Panc1 (cell line): ENCODE results near the gene ZNF609. TPM values are rescaled to one million over a fixed set of nuclear protein-coding genes. Genes with fewer than 3 reads are reported as not detected.
A peak's percentile ranks its signal among the peaks of the same experiment; 100 is the strongest.
"Not testable (repeated sequence)": the region's sequence is repeated elsewhere in the genome, so short reads cannot be mapped to it uniquely, and the experiment has no call there.

Experiments used
- ATAC-seq: fragments of 200-7000 bp; cut with Tn5 transposase; 2 replicates; pipeline ENCODE4 v1.9.1; 2020; ENCODE audit warnings: mild to moderate bottlenecking, moderate library complexity
- BruUV-seq: library from RNA; stranded (reverse); fragments of 400-500 nt; replicated peaks from 2 replicates; lab custom pipeline; 2021; lab: Mats Ljungman, UMichigan
- CTCF ChIA-PET: fragments of 300-600 bp; sonication (Branson Sonifier 250); formaldehyde crosslinking; loops from one replicate; lab custom pipeline; 2022; ENCODE audit warnings: antibody characterized with exemption; lab: Charles Lee
- POLR2A ChIA-PET: fragments of 300-600 bp; sonication (Branson Sonifier 250); formaldehyde crosslinking; loops from one replicate; lab custom pipeline; 2022; ENCODE audit warnings: antibody characterized with exemption; lab: Charles Lee
- DNase-seq: peaks from one replicate; pipeline ENCODE4 v3.0.0-alpha.2; 2010; ENCODE audit warnings: low read depth, low spot score
- H3K27ac ChIP-seq: 2 replicates; pipeline ENCODE4 v1.5.1; 2011; ENCODE audit warnings: mild to moderate bottlenecking, low read length, inconsistent platforms
- H3K27me3 ChIP-seq: fragments of 200-500 bp; sonication (Bioruptor generic); 2 replicates; pipeline ENCODE4 v1.6.0; 2014; ENCODE audit warnings: low read length, inconsistent platforms; ENCODE audit not compliant: control insufficient read depth, insufficient read depth
- H3K36me3 ChIP-seq: fragments of 200-500 bp; sonication (Bioruptor generic); 2 replicates; pipeline ENCODE4 v1.5.1; 2014; ENCODE audit warnings: inconsistent platforms, mild to moderate bottlenecking, low read length, moderate library complexity; ENCODE audit not compliant: control insufficient read depth, insufficient read depth
- H3K4me1 ChIP-seq: 2 replicates; pipeline ENCODE4 v1.5.1; 2011; ENCODE audit warnings: inconsistent platforms, mild to moderate bottlenecking, low read length, moderate library complexity; ENCODE audit not compliant: control insufficient read depth, insufficient read depth
- H3K4me3 ChIP-seq, 2 experiments: 2 replicates each; pipeline ENCODE4 v1.5.1; 2011 to 2012; ENCODE audit warnings: low read depth in 2 of 2, low read length in 2 of 2, mild to moderate bottlenecking in 2 of 2, inconsistent platforms in 1 of 2, moderate library complexity in 1 of 2
- H3K9me3 ChIP-seq: fragments of 200-500 bp; sonication (Bioruptor generic); 2 replicates; pipeline ENCODE4 v1.5.1; 2014; ENCODE audit warnings: low read depth, mild to moderate bottlenecking, inconsistent platforms, low read length, moderate library complexity; ENCODE audit not compliant: control insufficient read depth, insufficient read depth
- POLR2AphosphoS5 ChIP-seq: IDR thresholded peaks from 2 replicates; pipeline ENCODE4 v1.6.1; 2012; ENCODE audit warnings: mild to moderate bottlenecking, low read depth, low read length, moderate library complexity
- SIN3A ChIP-seq: IDR thresholded peaks from 2 replicates; pipeline ENCODE4 v1.6.1; 2012; ENCODE audit warnings: low read depth, mild to moderate bottlenecking, low read length, moderate library complexity, borderline replicate concordance; ENCODE audit not compliant: insufficient read depth
- TCF7L2 ChIP-seq: IDR thresholded peaks from 2 replicates; pipeline ENCODE4 v1.6.1; 2011; ENCODE audit warnings: mild to moderate bottlenecking, low read depth, low read length, inconsistent platforms
- in situ Hi-C: cut with HindIII; loops from 2 replicates; pipeline ENCODE4 v1.10.0; 2016; ENCODE audit warnings: low sequenced_read_pairs, low pct_unique_long_range_greater_than_20kb
- intact Hi-C: fragments of 100-400 bp; cut with micrococcal nuclease; formaldehyde crosslinking; loops from one replicate; pipeline ENCODE4 v1.10.0; 2022; ENCODE audit not compliant: unreplicated experiment
- total RNA-seq: library from RNA; stranded (reverse); gene quantifications from one replicate; pipeline ENCODE4 v1.2.1, GENCODE V29; 2021; ENCODE audit not compliant: unreplicated experiment
- TF ChIP-seq, protein P1 (sequence below): fragments of 450-650 bp; IDR thresholded peaks from 2 replicates; pipeline ENCODE4 v1.5.1; 2017; ENCODE audit warnings: mild to moderate bottlenecking
- TF ChIP-seq, protein P2 (sequence below), 2 experiments: IDR thresholded peaks; 2 replicates each; pipeline ENCODE4 v1.6.1; 2011 to 2012; ENCODE audit warnings: low read depth in 2 of 2, control low read depth in 1 of 2, low read length in 1 of 2, mild to moderate bottlenecking in 1 of 2, moderate library complexity in 1 of 2; ENCODE audit not compliant: insufficient read depth in 1 of 2

Gene ZNF609
- total RNA-seq, 1 experiment from 2014 or later = 47.2 TPM

DNA sequence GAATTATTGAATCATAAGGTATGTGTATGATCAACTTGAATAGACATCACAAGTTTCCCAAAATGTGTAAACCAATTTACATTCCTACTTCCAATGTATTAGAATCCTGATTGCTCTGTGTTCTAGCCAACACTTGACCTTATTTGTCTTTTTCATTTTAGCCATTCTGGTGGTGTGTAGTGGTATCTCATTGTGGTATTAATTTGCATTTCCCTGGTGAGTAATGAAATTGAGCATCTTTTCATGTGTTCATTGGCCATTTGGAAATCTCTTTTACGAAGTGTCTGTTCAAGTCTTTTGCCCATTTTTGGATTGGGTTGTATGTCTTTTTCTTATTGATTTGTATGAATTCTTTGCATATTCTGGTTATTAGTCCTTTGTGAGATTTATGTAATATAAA is 177.0 kb downstream of the ZNF609 start:
- intact Hi-C loops = no loop called here
- Histone ChIP-seq H3K36me3 (no peaks in the 10 kb centered on the region), H3K4me1 (peaks cover 7% of the 10 kb centered on the region; the same call in 1 of the 2 replicates), H3K27ac (no peak overlapping the region), H3K9me3 (peaks cover 6% of the 10 kb centered on the region; the same call in 1 of the 2 replicates), H3K4me3 (no peak overlapping the region), H3K27me3 (no peaks in the 10 kb centered on the region)
- ATAC-seq (no peak), DNase-seq (no peak)
- CTCF ChIA-PET = no interaction called here
- no TSS peak for BruUV-seq
- POLR2A ChIA-PET = no interaction called here
- no peak for TF ChIP-seq TCF7L2
- TF ChIP-seq SIN3A = no peak
- TF ChIP-seq, protein P1, sequence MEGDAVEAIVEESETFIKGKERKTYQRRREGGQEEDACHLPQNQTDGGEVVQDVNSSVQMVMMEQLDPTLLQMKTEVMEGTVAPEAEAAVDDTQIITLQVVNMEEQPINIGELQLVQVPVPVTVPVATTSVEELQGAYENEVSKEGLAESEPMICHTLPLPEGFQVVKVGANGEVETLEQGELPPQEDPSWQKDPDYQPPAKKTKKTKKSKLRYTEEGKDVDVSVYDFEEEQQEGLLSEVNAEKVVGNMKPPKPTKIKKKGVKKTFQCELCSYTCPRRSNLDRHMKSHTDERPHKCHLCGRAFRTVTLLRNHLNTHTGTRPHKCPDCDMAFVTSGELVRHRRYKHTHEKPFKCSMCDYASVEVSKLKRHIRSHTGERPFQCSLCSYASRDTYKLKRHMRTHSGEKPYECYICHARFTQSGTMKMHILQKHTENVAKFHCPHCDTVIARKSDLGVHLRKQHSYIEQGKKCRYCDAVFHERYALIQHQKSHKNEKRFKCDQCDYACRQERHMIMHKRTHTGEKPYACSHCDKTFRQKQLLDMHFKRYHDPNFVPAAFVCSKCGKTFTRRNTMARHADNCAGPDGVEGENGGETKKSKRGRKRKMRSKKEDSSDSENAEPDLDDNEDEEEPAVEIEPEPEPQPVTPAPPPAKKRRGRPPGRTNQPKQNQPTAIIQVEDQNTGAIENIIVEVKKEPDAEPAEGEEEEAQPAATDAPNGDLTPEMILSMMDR = no peak
- no peak for TF ChIP-seq POLR2AphosphoS5
- TF ChIP-seq, protein P2, sequence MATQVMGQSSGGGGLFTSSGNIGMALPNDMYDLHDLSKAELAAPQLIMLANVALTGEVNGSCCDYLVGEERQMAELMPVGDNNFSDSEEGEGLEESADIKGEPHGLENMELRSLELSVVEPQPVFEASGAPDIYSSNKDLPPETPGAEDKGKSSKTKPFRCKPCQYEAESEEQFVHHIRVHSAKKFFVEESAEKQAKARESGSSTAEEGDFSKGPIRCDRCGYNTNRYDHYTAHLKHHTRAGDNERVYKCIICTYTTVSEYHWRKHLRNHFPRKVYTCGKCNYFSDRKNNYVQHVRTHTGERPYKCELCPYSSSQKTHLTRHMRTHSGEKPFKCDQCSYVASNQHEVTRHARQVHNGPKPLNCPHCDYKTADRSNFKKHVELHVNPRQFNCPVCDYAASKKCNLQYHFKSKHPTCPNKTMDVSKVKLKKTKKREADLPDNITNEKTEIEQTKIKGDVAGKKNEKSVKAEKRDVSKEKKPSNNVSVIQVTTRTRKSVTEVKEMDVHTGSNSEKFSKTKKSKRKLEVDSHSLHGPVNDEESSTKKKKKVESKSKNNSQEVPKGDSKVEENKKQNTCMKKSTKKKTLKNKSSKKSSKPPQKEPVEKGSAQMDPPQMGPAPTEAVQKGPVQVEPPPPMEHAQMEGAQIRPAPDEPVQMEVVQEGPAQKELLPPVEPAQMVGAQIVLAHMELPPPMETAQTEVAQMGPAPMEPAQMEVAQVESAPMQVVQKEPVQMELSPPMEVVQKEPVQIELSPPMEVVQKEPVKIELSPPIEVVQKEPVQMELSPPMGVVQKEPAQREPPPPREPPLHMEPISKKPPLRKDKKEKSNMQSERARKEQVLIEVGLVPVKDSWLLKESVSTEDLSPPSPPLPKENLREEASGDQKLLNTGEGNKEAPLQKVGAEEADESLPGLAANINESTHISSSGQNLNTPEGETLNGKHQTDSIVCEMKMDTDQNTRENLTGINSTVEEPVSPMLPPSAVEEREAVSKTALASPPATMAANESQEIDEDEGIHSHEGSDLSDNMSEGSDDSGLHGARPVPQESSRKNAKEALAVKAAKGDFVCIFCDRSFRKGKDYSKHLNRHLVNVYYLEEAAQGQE (IDR thresholded peaks at IDR 0.05; ENCODE audit: insufficient read depth in 1 of 2, low read depth in 2 of 2, low read length in 1 of 2) = no peak
- in situ Hi-C loops = no loop called here

DNA sequence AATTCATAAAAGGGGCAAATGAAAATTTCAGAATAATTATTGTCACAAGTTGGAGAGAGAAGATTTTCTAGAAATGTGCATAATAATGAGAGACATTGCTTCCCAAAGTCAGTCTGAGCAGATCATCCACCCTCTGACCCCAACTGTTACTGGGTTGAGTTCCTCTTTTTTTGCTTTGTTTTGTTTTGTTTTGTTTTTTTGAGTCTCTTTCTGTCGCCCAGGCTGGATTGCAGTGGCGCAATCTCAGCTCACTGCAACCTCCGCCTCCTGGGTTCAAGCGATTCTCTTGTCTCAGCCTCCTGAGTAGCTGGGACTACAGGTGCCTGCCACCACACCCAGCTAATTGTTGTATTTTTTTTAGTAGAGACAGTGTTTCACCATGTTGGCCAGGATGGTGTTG is 179.4 kb downstream of the ZNF609 start:
- in situ Hi-C loops, DNase-seq, H3K4me3 ChIP-seq, intact Hi-C loops, H3K9me3 ChIP-seq, H3K4me1 ChIP-seq, H3K36me3 ChIP-seq, H3K27me3 ChIP-seq, H3K27ac ChIP-seq, ATAC-seq: not testable (repeated sequence)
- TSS peak; percentile 11 for BruUV-seq
- ChIA-PET POLR2A (interaction anchor here (0.6 kb wide), 1 partner anchor 151 kb away, joined by 5 read pairs; no protein-coding TSS in a partner anchor), CTCF (interaction anchor here (0.6 kb wide), 1 partner anchor 37 kb away, joined by 3 read pairs; no protein-coding TSS in a partner anchor)

DNA sequence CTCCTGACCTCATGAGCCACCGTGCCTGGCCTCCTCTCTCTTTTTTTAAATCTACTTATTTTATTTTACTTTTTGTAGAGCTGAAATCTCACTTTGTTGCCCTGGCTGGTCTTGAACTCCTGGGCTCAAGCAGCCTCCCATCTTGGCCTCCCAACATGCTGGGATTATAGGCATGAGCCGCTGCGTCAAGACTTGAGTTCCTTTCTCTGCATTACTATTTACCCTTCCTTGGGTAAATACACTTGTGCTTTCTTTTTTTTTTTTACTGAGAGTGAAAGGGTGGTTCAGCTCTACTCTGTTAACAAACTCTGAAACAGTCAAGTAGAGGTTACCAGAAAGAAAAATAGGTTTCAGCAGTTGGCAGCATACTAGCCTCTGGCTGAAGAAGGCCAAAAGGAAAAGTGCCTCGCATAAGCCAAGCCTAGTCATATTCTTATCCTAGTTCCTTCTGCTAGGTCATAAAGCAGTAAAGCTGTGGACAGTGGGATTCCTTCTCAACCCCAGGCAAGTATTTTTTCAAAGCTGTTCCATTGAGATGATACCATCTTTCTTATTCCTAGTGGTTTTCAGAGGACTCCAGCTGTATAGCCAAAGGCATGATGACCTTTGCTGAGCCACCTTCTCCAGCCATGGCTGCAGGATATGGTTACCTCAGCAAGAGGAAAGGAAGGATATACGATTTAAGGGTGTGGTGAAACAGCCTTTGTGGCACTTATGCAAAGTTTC is 179.9 kb downstream of the ZNF609 start:
- TF ChIP-seq SIN3A (no peak), TCF7L2 (no peak), POLR2AphosphoS5 (no peak)
- TF ChIP-seq, protein P1 = no peak
- TF ChIP-seq, protein P2 (IDR thresholded peaks at IDR 0.05; ENCODE audit: insufficient read depth in 1 of 2, low read depth in 2 of 2, low read length in 1 of 2) = no peak
- intact Hi-C loops = no loop called here
- Histone ChIP-seq H3K4me3 (no peak overlapping the region), H3K27ac (no peak overlapping the region), H3K4me1 (no peaks in the 10 kb centered on the region), H3K36me3 (no peaks in the 10 kb centered on the region), H3K27me3 (no peaks in the 10 kb centered on the region), H3K9me3 (peaks cover 6% of the 10 kb centered on the region; the same call in 1 of the 2 replicates)
- ChIA-PET CTCF (interaction anchor here (0.6 to 0.7 kb wide), 2 partner anchors 38 to 495 kb away, joined by 3 to 5 read pairs; no protein-coding TSS in a partner anchor), POLR2A (interaction anchor here (0.6 kb wide), 1 partner anchor 151 kb away, joined by 5 read pairs; no protein-coding TSS in a partner anchor)
- BruUV-seq = no TSS peak
- DNase-seq (no peak), ATAC-seq (no peak)
- in situ Hi-C loops = no loop called here
